Stomach (tissue), 9 donors: Measurements from ENCODE around the gene IGFN1. TPM values are rescaled to one million over a fixed set of nuclear protein-coding genes. Genes with fewer than 3 reads are reported as not detected.

Source experiments
- DNase-seq, 2 donors: peaks; one replicate each; pipeline versions ENCODE4 v3.0.0 to v3.0.0-alpha.2; 2013 to 2019
- H3K27ac ChIP-seq, 5 donors: fragments of 200-600 bp in 4 of 5; sonication (generic) in 4 of 5; one replicate each; pipeline ENCODE4 v1.5.1; 2013 to 2019; ENCODE audit warnings: mild to moderate bottlenecking in 1 of 5, moderate library complexity in 1 of 5
- H3K27me3 ChIP-seq, 3 donors: fragments of 200-600 bp; sonication (generic); one replicate each; pipeline ENCODE4 v1.5.1; 2017 to 2019; ENCODE audit warnings: mixed run types in 1 of 3
- H3K36me3 ChIP-seq, 4 donors: fragments of 200-600 bp; sonication (generic); 1 replicate in 3 of 4; 2 replicates in 1 of 4; pipeline ENCODE4 v1.5.1; 2016 to 2019
- H3K4me1 ChIP-seq, 4 donors: fragments of 200-600 bp; sonication (generic); one replicate each; pipeline ENCODE4 v1.5.1; 2016 to 2019
- H3K4me3 ChIP-seq, 4 donors: fragments of 200-600 bp; sonication (generic) in 3 of 4; one replicate each; pipeline ENCODE4 v1.5.1; 2016 to 2019; ENCODE audit warnings: mild to moderate bottlenecking in 1 of 4
- H3K9me3 ChIP-seq, 4 donors: fragments of 200-600 bp; sonication (generic); one replicate each; pipeline ENCODE4 v1.5.1; 2016 to 2019
- CTCF ChIP-seq, 7 experiments: fragments of 450-650 bp in 4 of 7; fragments of 200-600 bp in 3 of 7; sonication (generic) in 3 of 7; IDR thresholded peaks; one replicate each; pipeline ENCODE4 v1.5.1; 2016 to 2019; ENCODE audit warnings: antibody characterized with exemption in 7 of 7, control low read depth in 2 of 7, mild to moderate bottlenecking in 1 of 7
- EP300 ChIP-seq: sonication (generic); formaldehyde crosslinking; IDR thresholded peaks from one replicate; pipeline ENCODE4 v1.6.1; 2017; ENCODE audit warnings: antibody characterized with exemption
- POLR2A ChIP-seq, 4 donors: fragments of 450-650 bp; IDR thresholded peaks; one replicate each; pipeline ENCODE4 v1.6.1; 2016; ENCODE audit warnings: antibody characterized with exemption in 4 of 4, control low read depth in 2 of 4, mild to moderate bottlenecking in 1 of 4, moderate library complexity in 1 of 4
- POLR2AphosphoS5 ChIP-seq, 3 donors: sonication (generic); formaldehyde crosslinking; IDR thresholded peaks; one replicate each; pipeline ENCODE4 v1.6.1; 2016; ENCODE audit warnings: antibody characterized with exemption in 3 of 3
- WGBS, 5 donors: extraction: QIAGEN DNeasy Blood & Tissue Kit in 3 of 5; methylation state at CpG; one replicate each; pipeline versions ENCODE4 v1.1.5 to v1.1.7; 2013 to 2018; 5-methylcytosine and 5-hydroxymethylcytosine counted together
- intact Hi-C: fragments of 100-400 bp; cut with DNase I; formaldehyde crosslinking; loops from one replicate; pipeline ENCODE4 v1.15.1; 2023; ENCODE audit warnings: low total_unique reads
- polyA plus RNA-seq, 3 donors: library from polyadenylated mRNA; stranded (reverse); fragments of 200-250 nt; gene quantifications; one replicate each; pipeline ENCODE4 v1.2.3, GENCODE V29; 2013
- total RNA-seq, 5 donors: library from RNA; depleted of rRNA; stranded (reverse); fragments of >200 nt; gene quantifications; one replicate each; pipeline versions ENCODE4 v1.1.0 to v1.2.3, GENCODE V29; 2014 to 2016
- donor health status: healthy with polysubstance abuse.
- donor health status: Bipolar disorder and iron deficiency.
- donor health status: healthy.

The IGFN1 gene
- total and polyA plus RNA-seq, 8 donors = under 0.01 to 0.55 (median 0.05) TPM; not detected in 3

DNA sequence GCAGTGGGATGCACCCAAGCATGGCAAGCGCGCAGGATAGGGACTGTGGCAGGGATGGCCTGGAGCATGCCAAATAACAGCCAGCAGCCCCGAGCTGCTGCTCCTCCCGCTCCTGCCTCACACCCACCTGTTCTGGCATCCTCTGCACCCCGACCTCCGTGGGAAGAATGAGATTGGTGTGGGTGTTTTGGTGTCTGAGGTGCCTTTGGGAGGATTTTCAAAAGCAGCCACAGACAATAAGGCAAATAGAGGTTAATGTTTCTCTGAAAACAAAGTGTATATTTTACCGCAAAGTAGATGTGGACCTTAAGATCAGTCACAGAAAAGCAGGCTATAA, 35.5 kb downstream of the IGFN1 start:
- peaks cover 0 to 13% (median 0%) of the 10 kb centered on the region in 3 donors for H3K27me3 ChIP-seq
- no peak for DNase-seq
- H3K4me1 ChIP-seq = no peaks in the 10 kb centered on the region
- no peak overlapping the region for H3K4me3 ChIP-seq
- 65 to 73% (median 68%) methylated on average over 5 to 7 of the region's 7 CpGs for WGBS, 5 donors
- H3K27ac ChIP-seq = no peak overlapping the region
- H3K9me3 ChIP-seq = no peaks in the 10 kb centered on the region
- TF ChIP-seq CTCF (IDR thresholded peaks at IDR 0.05) (no peak), EP300 (no peak), POLR2AphosphoS5 (IDR thresholded peaks at IDR 0.05) (no peak), POLR2A (IDR thresholded peaks at IDR 0.05) (no peak)
- H3K36me3 ChIP-seq = no peaks in the 10 kb centered on the region
- intact Hi-C loops = loop anchor here (10.0 kb wide), 1 partner anchor 251 kb away; no protein-coding TSS in a partner anchor

DNA sequence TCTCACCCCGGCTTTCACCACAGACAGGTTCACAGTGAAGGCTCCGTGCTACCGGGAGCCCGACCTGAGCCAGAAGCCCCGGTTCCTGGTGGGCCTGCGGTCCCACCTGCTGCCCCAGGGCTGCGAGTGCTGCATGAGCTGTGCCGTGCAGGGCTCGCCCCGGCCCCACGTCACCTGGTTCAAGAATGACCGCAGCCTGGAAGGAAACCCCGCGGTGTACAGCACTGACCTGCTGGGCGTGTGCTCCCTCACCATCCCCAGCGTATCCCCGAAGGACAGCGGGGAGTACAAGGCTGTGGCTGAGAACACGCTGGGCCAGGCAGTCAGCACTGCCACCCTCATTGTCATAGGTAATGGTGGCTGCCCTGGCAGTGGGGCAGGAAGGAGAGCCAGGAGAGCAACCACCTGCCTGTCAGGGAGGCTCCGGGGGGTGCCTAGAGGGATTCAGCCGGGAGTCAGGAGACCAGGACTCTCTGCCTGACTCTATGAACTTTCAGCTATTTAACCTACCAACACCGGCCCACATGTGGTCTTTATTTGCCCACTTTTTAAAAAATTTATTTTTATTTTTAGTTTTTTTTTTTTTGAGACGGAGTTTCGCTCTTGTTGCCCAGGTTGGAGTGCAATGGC, 36.4 kb downstream of the IGFN1 start:
- intact Hi-C loops = loop anchor here (10.0 kb wide), 1 partner anchor 252 kb away; no protein-coding TSS in a partner anchor
- no peaks in the 10 kb centered on the region for H3K36me3 ChIP-seq
- WGBS, 5 donors = 85 to 89% (median 88%) methylated on average over 23 to 24 of the region's 24 CpGs
- H3K4me3 ChIP-seq = no peak overlapping the region
- H3K9me3 ChIP-seq = no peaks in the 10 kb centered on the region
- H3K4me1 ChIP-seq = no peaks in the 10 kb centered on the region
- TF ChIP-seq POLR2A (IDR thresholded peaks at IDR 0.05) (no peak), CTCF (IDR thresholded peaks at IDR 0.05) (no peak), POLR2AphosphoS5 (IDR thresholded peaks at IDR 0.05) (no peak), EP300 (no peak)
- H3K27me3 ChIP-seq = peaks cover 0 to 13% (median 0%) of the 10 kb centered on the region in 3 donors
- H3K27ac ChIP-seq = no peak overlapping the region
- DNase-seq = peak in 1 of 2 donors; percentile 0

- 77 to 83% (median 79%) methylated on average over 16 of the region's 16 CpGs for WGBS, 5 donors
- no peaks in the 10 kb centered on the region for H3K36me3 ChIP-seq
- DNase-seq = peak in 1 of 2 donors; percentile 0
Observed at GRCh38 chr1:201228011-201228983, 37.7 kb downstream of the IGFN1 start.

More at GRCh38 chr1:201228011-201228983, 37.7 kb downstream of the IGFN1 start:
- H3K9me3 ChIP-seq = peaks cover 0 to 11% (median 3%) of the 10 kb centered on the region in 4 donors
- peaks cover 0 to 13% (median 0%) of the 10 kb centered on the region in 3 donors for H3K27me3 ChIP-seq
- H3K4me3 ChIP-seq = no peak overlapping the region
- no peak overlapping the region for H3K27ac ChIP-seq
- TF ChIP-seq POLR2AphosphoS5 (IDR thresholded peaks at IDR 0.05) = no peak
- no peak for TF ChIP-seq EP300
- TF ChIP-seq POLR2A (IDR thresholded peaks at IDR 0.05) = no peak
- TF ChIP-seq CTCF (IDR thresholded peaks at IDR 0.05) = no peak
- intact Hi-C loops = loop anchor here (10.0 kb wide), 1 partner anchor 253 kb away; no protein-coding TSS in a partner anchor
- no peaks in the 10 kb centered on the region for H3K4me1 ChIP-seq
